K562 (cell line): ENCODE results near the gene HOMEZ. TPM values are rescaled to one million over a fixed set of nuclear protein-coding genes. Genes with fewer than 3 reads are reported as not detected.

Experiments used
- ARID1B ChIP-seq: fragments of 450-650 bp; IDR thresholded peaks from 2 replicates; pipeline ENCODE4 v1.6.1; 2016; ENCODE audit warnings: antibody characterized with exemption, mild to moderate bottlenecking, inconsistent platforms
- E2F8 ChIP-seq: fragments of 450-650 bp; IDR thresholded peaks from 2 replicates; pipeline ENCODE4 v1.7.1; 2018; ENCODE audit warnings: mild to moderate bottlenecking, low read depth; ENCODE audit not compliant: partially characterized antibody
- ELF4 ChIP-seq: fragments of 450-650 bp; formaldehyde crosslinking; IDR thresholded peaks from 2 replicates; pipeline ENCODE4 v1.4.0; 2022; ENCODE audit warnings: missing genetic modification characterization
- NR2C2 ChIP-seq, 2 experiments: fragments of 200-800 bp in 1 of 2; sonication (Bioruptor generic) in 1 of 2; sonication (generic) in 1 of 2; formaldehyde crosslinking in 1 of 2; IDR thresholded peaks; 2 replicates each; pipeline versions ENCODE4 v1.6.1 to v1.8.0; 2016 to 2022; ENCODE audit warnings: mild to moderate bottlenecking in 1 of 2, missing compliant biosample characterization in 1 of 2, missing genetic modification characterization in 1 of 2, missing genetic modification reagents in 1 of 2
- NR2F6 ChIP-seq: fragments of 450-650 bp; formaldehyde crosslinking; IDR thresholded peaks from 2 replicates; pipeline ENCODE4 v1.4.0; 2020; ENCODE audit warnings: mild to moderate bottlenecking
- PHTF2 ChIP-seq: fragments of 250-450 bp; sonication (Bioruptor Pico); IDR thresholded peaks from 2 replicates; pipeline ENCODE4 v1.5.0; 2021; ENCODE audit warnings: mild to moderate bottlenecking
- POLR2AphosphoS2 ChIP-seq: IDR thresholded peaks from 2 replicates; pipeline ENCODE4 v1.6.1; 2012; ENCODE audit warnings: low read length, improper control_type of control experiment
- SMAD4 ChIP-seq: fragments of 250-450 bp; sonication (Bioruptor Pico); conservative IDR thresholded peaks from 2 replicates; pipeline ENCODE4 v1.8.0; 2021; ENCODE audit warnings: inconsistent platforms, mild to moderate bottlenecking, moderate library complexity
- ZNF239 ChIP-seq: fragments of 250-450 bp; sonication (Bioruptor Pico); IDR thresholded peaks from 2 replicates; pipeline ENCODE4 v1.4.0; 2020; ENCODE audit warnings: mild to moderate bottlenecking
- polyA plus RNA-seq, 8 experiments: library from polyadenylated mRNA; depleted of rRNA in 4 of 8; stranded (reverse) in 5 of 8; unstranded in 3 of 8; fragments of >200 nt; fragmentation: Nextera tagmentation in 2 of 8; fragmentation: Illumina TruSeq in 1 of 8; extraction: Ambion mirVana in 2 of 8; extraction: Trizol in 1 of 8; gene quantifications; 2 replicates each; pipeline versions ENCODE4 v1.2.1 to v1.2.3, GENCODE V29; 2011 to 2014; ENCODE audit warnings: inconsistent platforms in 1 of 8, missing spikeins in 1 of 8
- total RNA-seq, 7 experiments: library from RNA; depleted of rRNA in 6 of 7; stranded (reverse); fragments of >200 nt in 6 of 7; fragmentation: Illumina TruSeq in 2 of 7; extraction: Trizol in 2 of 7; gene quantifications; 2 replicates each; pipeline versions ENCODE4 v1.2.1 to v1.2.3, GENCODE V29; 2011 to 2021; ENCODE audit warnings: low replicate concordance in 1 of 7
- TF ChIP-seq, protein P1 (sequence below): IDR thresholded peaks from 3 replicates; pipeline ENCODE4 v1.6.1; 2011; ENCODE audit warnings: borderline replicate concordance, mild to moderate bottlenecking, moderate library complexity; ENCODE audit not compliant: insufficient read length; ENCODE audit errors: extremely low read depth
- TF ChIP-seq, protein P2 (sequence below), 2 experiments: fragments of 450-650 bp; IDR thresholded peaks; 2 replicates each; pipeline ENCODE4 v1.6.1; 2016; ENCODE audit warnings: mild to moderate bottlenecking in 2 of 2, borderline replicate concordance in 1 of 2, low read depth in 1 of 2, moderate library complexity in 1 of 2

The HOMEZ gene
- total and polyA plus RNA-seq, 9 of the 15 experiments (the other 6 are each of a cell fraction or from before 2014, with no cell fraction given): 3.0 to 30.2 (median 16.9) TPM

GRCh38 chr14:23294734-23295561 is 9.0 kb upstream of the HOMEZ start (continued):
- TF ChIP-seq ZNF239 (CRISPR knock-in tag) (no peak), NR2F6 (CRISPR knock-in tag) (no peak), E2F8 (peak; percentile 77), NR2C2 (CRISPR knock-in tag; IDR thresholded peaks at IDR 0.05) (no peak), NR2C2 (tag; IDR thresholded peaks at IDR 0.05) (peak; percentile 31; the same call in 1 of the 2 replicates), ARID1B (peak; percentile 71), PHTF2 (CRISPR knock-in tag) (no peak), ELF4 (CRISPR knock-in tag) (peak; percentile 81), SMAD4 (CRISPR knock-in tag) (peak; percentile 55), POLR2AphosphoS2 (peak; percentile 5; the same call in 1 of the 2 replicates)
- TF ChIP-seq, protein P1, sequence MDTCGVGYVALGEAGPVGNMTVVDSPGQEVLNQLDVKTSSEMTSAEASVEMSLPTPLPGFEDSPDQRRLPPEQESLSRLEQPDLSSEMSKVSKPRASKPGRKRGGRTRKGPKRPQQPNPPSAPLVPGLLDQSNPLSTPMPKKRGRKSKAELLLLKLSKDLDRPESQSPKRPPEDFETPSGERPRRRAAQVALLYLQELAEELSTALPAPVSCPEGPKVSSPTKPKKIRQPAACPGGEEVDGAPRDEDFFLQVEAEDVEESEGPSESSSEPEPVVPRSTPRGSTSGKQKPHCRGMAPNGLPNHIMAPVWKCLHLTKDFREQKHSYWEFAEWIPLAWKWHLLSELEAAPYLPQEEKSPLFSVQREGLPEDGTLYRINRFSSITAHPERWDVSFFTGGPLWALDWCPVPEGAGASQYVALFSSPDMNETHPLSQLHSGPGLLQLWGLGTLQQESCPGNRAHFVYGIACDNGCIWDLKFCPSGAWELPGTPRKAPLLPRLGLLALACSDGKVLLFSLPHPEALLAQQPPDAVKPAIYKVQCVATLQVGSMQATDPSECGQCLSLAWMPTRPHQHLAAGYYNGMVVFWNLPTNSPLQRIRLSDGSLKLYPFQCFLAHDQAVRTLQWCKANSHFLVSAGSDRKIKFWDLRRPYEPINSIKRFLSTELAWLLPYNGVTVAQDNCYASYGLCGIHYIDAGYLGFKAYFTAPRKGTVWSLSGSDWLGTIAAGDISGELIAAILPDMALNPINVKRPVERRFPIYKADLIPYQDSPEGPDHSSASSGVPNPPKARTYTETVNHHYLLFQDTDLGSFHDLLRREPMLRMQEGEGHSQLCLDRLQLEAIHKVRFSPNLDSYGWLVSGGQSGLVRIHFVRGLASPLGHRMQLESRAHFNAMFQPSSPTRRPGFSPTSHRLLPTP: no peak
- TF ChIP-seq, protein P2, sequence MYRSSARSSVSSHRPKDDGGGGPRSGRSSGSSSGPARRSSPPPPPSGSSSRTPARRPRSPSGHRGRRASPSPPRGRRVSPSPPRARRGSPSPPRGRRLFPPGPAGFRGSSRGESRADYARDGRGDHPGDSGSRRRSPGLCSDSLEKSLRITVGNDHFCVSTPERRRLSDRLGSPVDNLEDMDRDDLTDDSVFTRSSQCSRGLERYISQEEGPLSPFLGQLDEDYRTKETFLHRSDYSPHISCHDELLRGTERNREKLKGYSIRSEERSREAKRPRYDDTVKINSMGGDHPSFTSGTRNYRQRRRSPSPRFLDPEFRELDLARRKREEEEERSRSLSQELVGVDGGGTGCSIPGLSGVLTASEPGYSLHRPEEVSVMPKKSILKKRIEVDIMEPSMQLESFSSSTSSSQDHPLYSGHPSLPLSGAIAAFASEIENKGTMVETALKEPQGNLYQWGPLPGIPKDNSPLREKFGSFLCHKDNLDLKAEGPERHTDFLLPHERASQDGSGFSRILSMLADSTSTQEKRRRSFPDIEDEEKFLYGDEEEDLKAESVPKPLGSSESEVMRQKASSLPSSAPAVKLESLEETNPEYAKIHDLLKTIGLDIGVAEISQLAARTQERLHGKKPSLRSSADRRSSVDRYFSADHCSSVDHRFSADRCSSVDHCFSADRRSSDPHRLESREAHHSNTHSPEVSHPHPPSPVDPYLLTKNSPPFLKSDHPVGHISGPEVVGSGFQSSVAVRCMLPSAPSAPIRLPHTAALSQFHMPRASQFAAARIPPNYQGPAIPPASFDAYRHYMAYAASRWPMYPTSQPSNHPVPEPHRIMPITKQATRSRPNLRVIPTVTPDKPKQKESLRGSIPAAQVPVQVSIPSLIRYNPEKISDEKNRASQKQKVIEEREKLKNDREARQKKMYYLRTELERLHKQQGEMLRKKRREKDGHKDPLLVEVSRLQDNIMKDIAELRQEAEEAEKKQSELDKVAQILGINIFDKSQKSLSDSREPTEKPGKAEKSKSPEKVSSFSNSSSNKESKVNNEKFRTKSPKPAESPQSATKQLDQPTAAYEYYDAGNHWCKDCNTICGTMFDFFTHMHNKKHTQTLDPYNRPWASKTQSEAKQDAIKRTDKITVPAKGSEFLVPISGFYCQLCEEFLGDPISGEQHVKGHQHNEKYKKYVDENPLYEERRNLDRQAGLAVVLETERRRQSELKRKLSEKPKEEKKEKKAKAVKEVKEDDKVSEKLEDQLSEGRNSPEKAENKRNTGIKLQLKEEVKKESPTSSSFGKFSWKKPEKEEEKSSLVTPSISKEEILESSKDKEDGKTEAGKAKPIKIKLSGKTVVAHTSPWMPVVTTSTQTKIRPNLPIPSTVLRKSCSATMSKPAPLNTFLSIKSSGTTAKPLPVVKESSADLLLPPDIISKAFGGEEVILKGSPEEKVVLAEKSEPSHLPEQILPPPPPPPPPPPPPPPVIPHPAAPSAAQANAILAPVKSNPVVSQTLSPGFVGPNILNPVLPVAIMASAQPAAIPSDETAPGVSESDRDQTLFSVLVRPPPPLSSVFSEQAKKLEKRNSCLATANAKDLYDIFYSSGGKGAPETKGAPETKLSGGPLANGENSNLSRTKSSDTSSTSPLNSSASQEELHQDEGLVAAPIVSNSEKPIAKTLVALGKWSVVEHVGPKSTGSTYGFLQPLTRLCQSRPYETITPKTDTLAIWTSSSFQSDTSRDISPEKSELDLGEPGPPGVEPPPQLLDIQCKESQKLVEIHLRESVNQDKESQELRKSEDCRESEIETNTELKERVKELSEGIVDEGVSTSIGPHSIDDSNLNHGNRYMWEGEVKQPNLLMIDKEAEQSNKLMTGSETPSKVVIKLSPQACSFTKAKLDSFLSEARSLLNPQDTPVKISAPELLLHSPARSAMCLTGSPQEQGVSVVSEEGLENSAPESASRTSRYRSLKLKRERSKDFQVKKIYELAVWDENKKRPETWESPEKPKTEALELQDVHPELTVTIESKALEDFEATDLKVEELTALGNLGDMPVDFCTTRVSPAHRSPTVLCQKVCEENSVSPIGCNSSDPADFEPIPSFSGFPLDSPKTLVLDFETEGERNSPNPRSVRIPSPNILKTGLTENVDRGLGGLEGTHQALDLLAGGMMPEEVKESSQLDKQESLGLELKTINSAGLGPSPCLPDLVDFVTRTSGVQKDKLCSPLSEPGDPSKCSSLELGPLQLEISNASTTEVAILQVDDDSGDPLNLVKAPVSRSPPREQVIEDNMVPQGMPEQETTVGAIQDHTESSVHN (IDR thresholded peaks at IDR 0.05; ENCODE audit: borderline replicate concordance in 1 of 2, low read depth in 1 of 2): 0 out of 4 replicates have a peak, but pooled peaks of 1 of the 2 experiments have one; percentile 15
